Activated naive CD8-positive, alpha-beta T cell treated with anti-CD3 and anti-CD28 coated beads, Interleukin-2, amount 10 ng/mL, durations not matched to agents 7 days and 5 days (primary cell): ENCODE data around the gene RYR1. TPM values are rescaled to one million over a fixed set of nuclear protein-coding genes. Genes with fewer than 3 reads are reported as not detected.
A peak's percentile ranks its signal among the peaks of the same experiment; 100 is the strongest.

ENCODE experiments used
- ATAC-seq: fragments of 150-1000 bp; cut with Tn5 transposase; one replicate; pipeline ENCODE4 v1.10.0; 2021; ENCODE audit warnings: low read depth, moderate library complexity
- POLR2A ChIA-PET: fragments of 350-600 bp; sonication (Branson Sonifier 250); formaldehyde crosslinking; loops from one replicate; lab custom pipeline; 2021; ENCODE audit warnings: antibody characterized with exemption; lab: Charles Lee
- DNase-seq: peaks from one replicate; pipeline ENCODE4 v3.0.0; 2021
- H3K27ac Mint-ChIP-seq: one replicate; pipeline ENCODE4 v1.8.0; 2022; ENCODE audit warnings: mild to moderate bottlenecking, mixed read lengths
- H3K27me3 Mint-ChIP-seq: one replicate; pipeline ENCODE4 v1.8.0; 2022; ENCODE audit warnings: mild to moderate bottlenecking, moderate library complexity, mixed read lengths
- H3K36me3 Mint-ChIP-seq: one replicate; pipeline ENCODE4 v1.8.0; 2021; ENCODE audit warnings: mild to moderate bottlenecking, mixed read lengths
- H3K4me1 Mint-ChIP-seq: one replicate; pipeline ENCODE4 v1.8.0; 2021; ENCODE audit warnings: mixed read lengths
- H3K4me3 Mint-ChIP-seq: one replicate; pipeline ENCODE4 v1.8.0; 2022; ENCODE audit warnings: mild to moderate bottlenecking, moderate library complexity, mixed read lengths
- H3K9me3 Mint-ChIP-seq: one replicate; pipeline ENCODE4 v1.8.0; 2021; ENCODE audit warnings: mixed read lengths
- total RNA-seq, 2 experiments: library from RNA; stranded (reverse); gene quantifications; one replicate each; pipeline ENCODE4 v1.2.3, GENCODE V29; 2021

Gene RYR1
- total RNA-seq, result 1 to 10 TPM; 2.9 to 3.5 TPM

DNA sequence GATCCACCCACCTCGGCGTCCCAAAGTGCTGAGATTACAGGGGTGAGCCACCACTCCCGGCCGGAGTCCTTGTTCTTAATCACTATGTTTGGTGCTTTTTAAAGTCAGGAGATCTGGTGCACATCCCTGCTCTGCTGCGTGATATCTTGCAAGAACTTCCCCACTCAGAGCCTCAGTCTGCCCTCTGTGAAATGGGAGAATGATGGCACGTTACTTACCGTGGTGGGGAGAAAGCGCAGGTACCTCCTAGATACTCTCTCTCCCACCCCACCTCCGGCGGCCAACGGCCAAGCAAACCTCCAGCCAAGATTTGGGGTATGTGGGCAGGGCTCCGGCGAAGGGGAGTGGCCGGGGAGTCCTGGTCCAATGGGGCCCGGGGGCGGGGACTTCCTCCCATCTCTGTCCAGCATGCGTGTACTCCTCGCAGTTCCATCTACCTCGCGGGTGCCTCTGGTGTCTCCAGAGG, at the start of gene RYR1:
Gene RYR1, plus strand, starts transcription at position 424 of the 466 bp plus-strand sequence. CDS start 139 bp downstream, outside the sequence.
- DNase-seq (peak; percentile 47), ATAC-seq (peak; percentile 79)
- Mint-ChIP-seq H3K36me3 (no peaks in the 10 kb centered on the region), H3K4me1 (peaks cover 6% of the 10 kb centered on the region), H3K27me3 (peaks cover 28% of the 10 kb centered on the region), H3K9me3 (no peaks in the 10 kb centered on the region), H3K27ac (no peak within 1 kb of the TSS), H3K4me3 (no peak within 1 kb of the TSS)
- POLR2A ChIA-PET, result no interaction called here

DNA sequence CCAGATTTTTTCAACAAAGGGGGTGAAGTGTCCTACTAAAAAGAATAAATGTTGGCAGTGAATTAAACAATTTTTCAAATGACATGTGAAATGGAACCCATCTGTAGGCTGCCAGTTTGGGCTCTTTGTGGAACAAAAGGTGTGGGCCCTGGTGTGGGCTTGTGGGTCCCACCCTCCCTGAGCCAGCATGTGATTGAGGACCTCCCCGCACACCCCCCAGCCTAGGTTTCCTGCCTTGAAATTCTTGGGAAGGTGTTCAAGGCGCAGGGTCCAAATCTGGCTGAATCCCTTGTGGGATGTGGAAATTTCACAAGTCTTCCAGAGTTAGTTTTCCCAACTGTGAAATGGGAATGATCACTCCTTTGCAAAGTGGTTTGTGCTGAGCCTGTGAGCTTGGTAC, 49.7 kb upstream of the RYR1 start:
- Mint-ChIP-seq H3K27me3 (peaks cover 12% of the 10 kb centered on the region), H3K36me3 (peaks cover 31% of the 10 kb centered on the region), H3K9me3 (no peaks in the 10 kb centered on the region), H3K27ac (no peak overlapping the region), H3K4me3 (no peak overlapping the region), H3K4me1 (peaks cover 11% of the 10 kb centered on the region)
- POLR2A ChIA-PET, result interaction anchor here (1.3 to 1.5 kb wide), 2 partner anchors 9 to 10 kb away, joined by 3 to 7 read pairs; partner anchors contain the start of gene PSMD8
- no peak for ATAC-seq
- no peak for DNase-seq

DNA sequence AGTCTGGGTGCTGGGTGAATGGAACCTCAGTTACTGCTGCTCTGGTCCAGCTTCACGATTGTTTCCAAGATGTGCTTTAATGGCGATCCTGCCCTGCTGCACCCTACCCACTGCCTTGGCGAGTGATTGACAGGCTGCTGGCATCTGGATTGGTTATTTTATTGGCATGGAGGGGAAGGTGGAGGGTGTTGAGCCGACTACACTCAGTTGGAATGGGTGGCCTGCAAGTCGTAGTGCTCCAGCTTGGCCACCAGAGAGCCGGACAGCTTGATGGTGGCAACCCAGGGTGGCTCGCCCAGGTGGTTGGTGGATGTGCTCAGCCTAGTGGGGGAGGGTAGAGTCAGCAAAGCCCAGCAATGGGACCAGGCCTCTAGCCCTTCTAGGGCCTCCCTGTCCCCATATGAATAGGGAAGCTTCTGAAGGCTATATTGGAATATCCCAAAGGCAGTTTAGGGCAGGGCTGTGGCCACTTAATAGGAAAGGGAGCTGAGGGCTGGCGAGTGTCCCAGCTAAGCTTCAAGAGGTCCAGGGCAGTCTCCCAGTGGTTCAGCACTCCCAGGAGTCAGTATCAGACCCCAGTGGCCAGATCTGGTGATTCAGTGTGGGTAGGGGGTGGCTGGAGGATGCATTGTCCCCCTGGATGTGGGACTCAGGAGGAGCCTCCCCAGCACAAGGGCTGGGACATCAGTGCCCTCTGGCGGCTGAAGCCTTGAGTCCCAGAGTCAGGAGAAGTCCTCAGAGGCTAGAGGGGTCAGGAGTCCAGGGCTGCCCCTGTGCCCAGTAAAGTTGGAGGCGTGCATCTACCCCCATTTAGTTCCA, 49.1 kb upstream of the RYR1 start:
- Mint-ChIP-seq H3K4me3 (no peak overlapping the region), H3K27ac (no peak overlapping the region), H3K27me3 (peaks cover 14% of the 10 kb centered on the region), H3K4me1 (peaks cover 11% of the 10 kb centered on the region), H3K9me3 (no peaks in the 10 kb centered on the region), H3K36me3 (peaks cover 29% of the 10 kb centered on the region)
- DNase-seq (no peak), ATAC-seq (no peak)
- POLR2A ChIA-PET, result interaction anchor here (1.3 to 1.5 kb wide), 2 partner anchors 10 kb away, joined by 3 to 7 read pairs; partner anchors contain the start of gene PSMD8

DNA sequence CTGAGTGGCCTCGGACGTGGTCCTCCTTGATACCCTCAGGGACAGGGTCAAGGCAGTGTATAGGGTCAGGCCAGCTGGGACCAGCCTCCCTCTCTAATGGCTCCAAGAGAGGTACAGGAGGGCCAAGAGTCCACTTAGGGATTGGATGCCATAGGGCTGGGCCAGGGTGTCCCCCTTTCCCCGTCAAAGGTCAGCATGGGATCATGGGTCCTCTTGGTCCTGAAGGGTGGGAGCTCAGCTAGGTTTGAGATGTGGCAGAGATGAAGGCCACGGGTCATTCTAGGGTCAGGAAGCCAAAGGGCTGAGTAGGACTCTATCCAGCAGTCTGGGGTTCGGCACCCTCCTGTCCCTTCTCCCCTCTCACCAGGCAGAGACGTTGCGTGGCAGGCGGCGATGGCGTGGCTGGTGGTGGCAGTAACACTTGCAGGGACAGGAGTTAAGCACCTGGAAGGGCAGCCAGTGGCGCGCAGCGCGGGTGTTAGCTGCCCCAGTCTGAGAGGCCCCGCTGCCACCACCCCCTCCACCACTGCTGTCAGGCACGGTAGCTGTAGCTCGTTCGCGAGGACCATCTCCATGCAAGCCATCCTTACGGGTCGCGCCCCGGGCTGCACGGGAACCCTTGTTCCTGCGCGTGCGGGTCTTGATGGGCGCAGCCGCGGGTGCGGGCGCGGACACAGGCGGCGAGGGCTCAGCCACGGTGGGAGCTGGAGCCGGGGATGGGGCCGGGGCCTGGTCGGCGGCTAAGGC, 48.3 kb upstream of the RYR1 start:
- ATAC-seq, result no peak
- DNase-seq, result no peak
- H3K9me3 Mint-ChIP-seq, result no peaks in the 10 kb centered on the region
- H3K4me3 Mint-ChIP-seq, result no peak overlapping the region
- peaks cover 11% of the 10 kb centered on the region for H3K4me1 Mint-ChIP-seq
- POLR2A ChIA-PET, result interaction anchor here (0.8 to 1.5 kb wide), 3 partner anchors 10 to 11 kb away, joined by 3 to 7 read pairs (median 3); partner anchors contain the start of gene PSMD8
- H3K27ac Mint-ChIP-seq, result no peak overlapping the region
- H3K36me3 Mint-ChIP-seq, result peaks cover 26% of the 10 kb centered on the region
- H3K27me3 Mint-ChIP-seq, result peaks cover 22% of the 10 kb centered on the region

DNA sequence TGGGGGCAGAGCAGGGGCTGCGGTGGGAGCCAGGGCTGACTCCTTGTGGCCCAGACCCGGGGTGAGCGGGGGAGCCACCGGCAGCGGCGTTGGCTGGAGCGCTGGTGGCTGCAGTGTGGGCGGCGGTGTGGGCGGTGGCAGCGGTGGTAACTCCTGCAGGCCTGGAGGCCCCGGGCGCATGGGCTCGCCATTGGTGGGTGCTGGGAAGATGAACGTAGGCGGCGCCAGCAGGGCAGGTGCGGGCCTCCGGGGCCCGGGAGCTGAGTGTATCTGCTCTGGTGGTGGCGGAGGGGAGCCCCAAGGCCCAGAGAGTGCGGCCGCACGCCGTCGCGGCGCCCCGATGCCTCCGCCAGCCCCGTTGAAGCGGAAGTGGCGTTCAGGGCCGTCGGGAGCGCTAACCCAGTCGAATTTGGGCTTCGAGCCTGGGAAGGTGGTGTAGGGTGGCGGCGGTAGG, 47.7 kb upstream of the RYR1 start:
- Mint-ChIP-seq H3K4me3 (no peak overlapping the region), H3K4me1 (peaks cover 11% of the 10 kb centered on the region), H3K27me3 (peaks cover 27% of the 10 kb centered on the region), H3K9me3 (no peaks in the 10 kb centered on the region), H3K27ac (no peak overlapping the region), H3K36me3 (peaks cover 26% of the 10 kb centered on the region)
- ATAC-seq (no peak), DNase-seq (no peak)
- POLR2A ChIA-PET, result interaction anchor here (0.8 to 1.3 kb wide), 2 partner anchors 10 to 11 kb away, joined by 3 read pairs; partner anchors contain the start of gene PSMD8

DNA sequence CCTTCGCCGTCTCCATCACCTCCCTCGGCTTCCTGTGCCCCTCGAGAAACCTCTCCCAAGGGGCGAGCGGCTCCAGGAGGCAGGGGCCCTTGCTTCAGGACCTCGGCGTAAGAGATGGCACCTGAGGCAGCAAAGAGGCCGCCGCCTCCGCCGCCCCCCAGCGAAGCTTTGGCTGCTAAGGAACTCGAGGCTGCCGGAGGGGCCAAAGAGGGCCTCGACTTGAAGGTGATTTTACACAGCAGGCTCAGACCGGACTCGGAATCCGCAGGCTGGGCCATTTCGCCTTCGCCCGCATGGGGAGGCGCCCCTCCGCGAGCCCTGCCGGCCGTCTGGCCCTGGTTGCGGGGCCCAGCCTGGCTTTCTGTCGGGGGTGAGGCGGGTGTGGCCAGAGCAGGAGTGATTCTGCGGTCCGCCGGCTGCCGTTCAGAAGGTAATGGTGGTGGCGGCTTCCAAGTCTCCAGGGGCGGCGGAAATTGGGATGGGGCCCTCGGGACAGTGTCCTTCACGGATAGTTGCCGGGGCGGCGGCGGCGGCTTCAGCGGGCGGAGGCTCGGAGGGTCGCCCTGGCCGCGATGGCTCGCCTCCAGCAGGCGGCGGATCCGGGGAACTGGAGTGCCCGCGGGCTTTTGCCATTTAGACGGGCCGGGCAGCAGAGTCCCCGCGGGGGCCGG, 47.1 kb upstream of the RYR1 start:
- POLR2A ChIA-PET, result interaction anchor here (0.8 to 1.8 kb wide), 3 partner anchors 9 to 12 kb away, joined by 3 to 18 read pairs (median 3); partner anchors contain the start of gene PSMD8
- Mint-ChIP-seq H3K4me3 (no peak overlapping the region), H3K36me3 (peaks cover 23% of the 10 kb centered on the region), H3K4me1 (peaks cover 11% of the 10 kb centered on the region), H3K9me3 (no peaks in the 10 kb centered on the region), H3K27me3 (peaks cover 33% of the 10 kb centered on the region), H3K27ac (no peak overlapping the region)
- ATAC-seq (no peak), DNase-seq (no peak)

DNA sequence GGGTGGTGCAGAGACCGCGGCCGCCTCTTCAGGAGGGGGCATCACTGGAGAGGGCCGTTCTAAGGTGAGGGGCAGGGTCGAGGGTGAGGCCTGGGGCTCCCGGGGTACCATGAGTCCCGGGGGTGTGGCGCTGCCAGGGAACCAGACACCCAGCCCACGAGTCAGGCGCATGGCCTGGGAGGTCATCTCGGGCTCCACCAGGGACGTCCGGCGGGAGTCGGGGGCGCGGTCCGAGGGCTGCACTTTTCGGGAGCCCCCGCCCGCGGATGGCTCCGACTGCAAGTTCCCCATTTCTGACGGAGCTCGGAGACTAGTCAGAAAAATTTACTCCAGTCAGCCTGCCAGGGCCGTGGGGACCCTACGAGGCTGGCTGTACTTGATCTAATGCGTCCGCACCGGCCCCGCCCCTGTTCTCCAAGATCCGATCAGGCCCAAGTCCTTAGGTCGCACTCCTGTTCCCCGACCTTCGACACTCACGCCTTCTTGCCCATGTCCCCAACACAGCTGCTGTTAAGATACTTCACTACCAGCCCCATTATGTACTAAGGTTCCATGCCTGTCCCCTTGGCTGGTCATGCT, 46.4 kb upstream of the RYR1 start:
- peaks cover 11% of the 10 kb centered on the region for H3K4me1 Mint-ChIP-seq
- peaks cover 17% of the 10 kb centered on the region for H3K36me3 Mint-ChIP-seq
- peaks cover 36% of the 10 kb centered on the region for H3K27me3 Mint-ChIP-seq
- POLR2A ChIA-PET, result interaction anchor here (0.9 to 2.1 kb wide), 8 partner anchors 9 to 445 kb away, joined by 3 to 18 read pairs (median 4); partner anchors contain the start of genes ECH1, EIF3K, FAM98C and MAP4K1
- H3K4me3 Mint-ChIP-seq, result peak overlapping the region; percentile 93
- H3K9me3 Mint-ChIP-seq, result no peaks in the 10 kb centered on the region
- DNase-seq (no peak), ATAC-seq (no peak)
- no peak overlapping the region for H3K27ac Mint-ChIP-seq

DNA sequence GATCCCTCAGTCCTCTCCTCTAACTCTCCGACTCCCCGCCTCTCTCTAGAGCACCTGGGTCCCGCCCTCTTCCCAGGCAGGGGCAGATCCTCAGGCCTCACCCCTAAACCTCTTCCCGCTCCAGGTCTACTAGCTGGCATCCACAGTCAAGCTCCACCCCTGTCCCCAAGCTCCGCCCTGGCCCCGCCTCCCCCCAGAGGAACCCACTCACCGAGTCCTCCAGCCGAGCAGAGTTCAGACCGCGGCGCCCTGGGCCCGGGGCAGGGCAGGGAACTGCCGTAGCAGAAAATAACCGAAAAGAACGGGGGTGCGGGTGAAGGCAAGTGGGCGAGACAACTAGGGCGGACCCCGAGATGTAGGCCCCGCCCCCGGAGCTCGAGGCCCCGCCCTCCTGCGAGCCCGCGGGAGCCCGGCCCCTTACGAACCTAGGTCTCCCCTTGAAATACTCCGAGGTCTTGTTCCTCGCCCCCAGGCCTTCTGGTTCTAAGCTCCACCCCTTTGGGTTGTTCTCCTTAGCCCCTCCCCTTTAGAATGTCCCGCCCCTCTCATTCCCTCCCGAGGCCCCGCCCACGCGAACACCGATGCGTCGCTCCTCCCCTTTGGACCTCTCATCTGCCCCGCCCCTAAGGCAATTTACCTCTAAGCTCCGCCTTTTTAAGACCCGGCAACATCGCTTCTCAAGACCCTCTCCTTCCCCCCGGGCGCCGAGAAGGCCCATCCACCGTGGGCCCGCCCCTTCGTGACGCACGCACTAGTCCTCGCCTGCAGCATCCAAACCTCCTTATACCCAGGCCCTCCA, 45.7 kb upstream of the RYR1 start, which contains the start of gene GGN:
Gene GGN, minus strand, starts transcription at position 485 of the 799 bp plus-strand sequence. CDS start 773 bp downstream, outside the sequence.
- Mint-ChIP-seq H3K27ac (no peak within 1 kb of the TSS), H3K9me3 (no peaks in the 10 kb centered on the region), H3K27me3 (peaks cover 38% of the 10 kb centered on the region), H3K36me3 (peaks cover 14% of the 10 kb centered on the region), H3K4me3 (peak within 1 kb of the TSS; percentile 93), H3K4me1 (peaks cover 11% of the 10 kb centered on the region)
- peak; percentile 79 for DNase-seq
- peak; percentile 74 for ATAC-seq
- POLR2A ChIA-PET, result interaction anchor here (0.6 to 2.1 kb wide), 11 partner anchors 8 to 505 kb away, joined by 3 to 18 read pairs (median 4); partner anchors contain the start of genes ECH1, EIF3K, FAM98C and MAP4K1

DNA sequence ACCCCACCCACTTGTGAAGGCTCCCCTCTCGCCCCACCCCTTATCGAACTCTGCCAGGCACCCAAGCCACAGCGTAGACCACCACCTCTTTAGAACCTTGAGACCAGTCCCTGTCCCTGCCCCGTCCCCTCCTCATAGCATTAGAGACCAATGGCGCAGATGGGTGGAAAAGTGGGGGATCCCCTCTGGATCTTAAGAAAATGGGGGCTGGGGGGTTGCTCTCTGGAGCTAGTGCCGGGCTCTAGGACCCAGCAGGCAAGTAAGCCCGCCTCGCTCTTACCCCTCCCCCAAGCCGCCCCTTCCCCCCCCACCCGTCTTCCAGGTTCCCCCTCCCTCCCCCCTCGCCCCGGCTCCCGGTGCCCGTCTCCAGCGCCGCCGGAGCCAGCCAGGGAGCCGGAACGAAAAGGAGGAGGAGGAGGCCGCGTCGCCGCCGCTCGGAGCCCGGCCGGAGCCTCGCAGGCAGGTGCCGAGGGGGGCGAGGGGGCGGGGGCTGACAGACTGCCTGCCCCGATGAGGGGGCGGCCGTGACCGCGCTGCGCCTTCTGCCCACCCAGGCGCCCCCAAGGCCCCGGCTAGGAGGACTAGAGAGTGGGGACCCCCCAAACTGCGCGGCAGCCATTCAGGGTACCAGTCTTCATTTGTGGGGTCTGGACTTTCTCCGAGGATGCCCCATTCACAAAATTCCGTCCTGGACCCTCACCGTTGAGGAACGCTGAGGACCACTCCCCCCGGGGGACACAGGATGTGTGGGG, 45.0 kb upstream of the RYR1 start, which contains the start of gene SPRED3:
Gene SPRED3, plus strand, starts transcription at position 349 of the 752 bp plus-strand sequence. CDS start 1,606 bp downstream, outside the sequence.
- no peak for ATAC-seq
- Mint-ChIP-seq H3K4me3 (peak within 1 kb of the TSS; percentile 93), H3K27me3 (peaks cover 38% of the 10 kb centered on the region), H3K4me1 (peaks cover 11% of the 10 kb centered on the region), H3K36me3 (peaks cover 14% of the 10 kb centered on the region), H3K9me3 (no peaks in the 10 kb centered on the region), H3K27ac (no peak within 1 kb of the TSS)
- POLR2A ChIA-PET, result interaction anchor here (0.6 to 2.1 kb wide), 9 partner anchors 11 to 504 kb away, joined by 3 to 18 read pairs (median 4); partner anchors contain the start of genes EIF3K, FAM98C, MAP4K1 and PSMD8
- no peak for DNase-seq

DNA sequence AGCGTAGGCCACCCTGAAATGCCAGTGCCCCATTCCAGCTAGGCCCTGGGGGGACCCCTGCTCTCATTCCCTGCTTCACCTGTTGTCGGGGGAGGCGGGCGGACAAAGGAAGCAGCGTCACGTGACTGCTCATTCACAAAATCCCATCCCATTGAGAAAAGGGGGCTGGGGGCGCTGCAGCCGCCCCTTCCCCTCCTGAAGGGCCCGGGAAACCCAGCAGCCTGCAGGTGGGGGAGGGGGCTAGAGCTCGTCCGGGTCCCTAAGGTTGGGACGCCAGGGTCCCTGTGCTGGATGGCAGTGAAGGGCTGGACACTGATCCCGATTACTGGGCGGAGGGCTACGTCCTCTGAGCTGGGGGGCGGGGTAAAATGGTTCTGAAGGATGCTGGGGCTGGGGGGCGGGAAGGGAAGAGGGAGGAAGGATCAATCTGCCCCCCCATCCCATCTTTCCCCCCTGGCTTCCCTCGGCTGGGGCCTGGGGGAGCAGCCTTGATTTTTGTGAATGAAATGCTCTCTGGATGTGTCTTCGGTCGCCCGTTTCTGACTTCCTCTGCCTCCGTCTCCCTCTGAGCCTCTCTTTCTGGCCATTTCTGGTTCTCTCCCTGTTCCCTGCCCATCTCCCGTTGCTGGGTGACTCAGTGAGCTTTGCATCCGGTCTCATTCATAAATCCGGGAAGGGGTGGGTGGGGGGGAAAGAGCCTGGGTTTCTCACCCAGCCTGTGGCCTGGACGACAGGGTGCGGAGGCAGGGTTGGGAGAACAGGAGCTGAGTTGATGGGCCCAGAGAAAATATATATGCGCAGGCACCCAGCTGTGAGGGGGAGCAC, 44.2 kb upstream of the RYR1 start:
- Mint-ChIP-seq H3K27ac (no peak overlapping the region), H3K36me3 (peaks cover 13% of the 10 kb centered on the region), H3K9me3 (no peaks in the 10 kb centered on the region), H3K4me1 (peaks cover 14% of the 10 kb centered on the region), H3K27me3 (peaks cover 44% of the 10 kb centered on the region), H3K4me3 (peak overlapping the region; percentile 15)
- ATAC-seq (no peak), DNase-seq (no peak)
- POLR2A ChIA-PET, result interaction anchor here (0.5 to 1.1 kb wide), 2 partner anchors 15 to 125 kb away, joined by 3 to 5 read pairs; partner anchors contain the start of gene PSMD8
